HepG2 (cell line): ENCODE results near the gene SHISA5. TPM values are rescaled to one million over a fixed set of nuclear protein-coding genes. Genes with fewer than 3 reads are reported as not detected.

Experiments
- ATF7 ChIP-seq, 2 experiments: fragments of 450-650 bp in 1 of 2; sonication (generic) in 1 of 2; formaldehyde crosslinking in 1 of 2; IDR thresholded peaks; 2 replicates each; pipeline versions ENCODE4 v1.4.0 to v1.6.1; 2016 to 2020; ENCODE audit warnings: antibody characterized with exemption in 1 of 2, mild to moderate bottlenecking in 1 of 2, missing genetic modification reagents in 1 of 2
- HNF4G ChIP-seq, 2 experiments: sonication (generic) in 1 of 2; formaldehyde crosslinking in 1 of 2; IDR thresholded peaks; 2 replicates each; pipeline versions ENCODE4 v1.4.0 to v1.6.1; 2011 to 2020; ENCODE audit warnings: borderline replicate concordance in 2 of 2, low read depth in 2 of 2, mild to moderate bottlenecking in 2 of 2, low read length in 1 of 2, missing genetic modification reagents in 1 of 2, moderate library complexity in 1 of 2
- KAT8 ChIP-seq: IDR thresholded peaks from 2 replicates; pipeline ENCODE4 v1.6.1; 2016; ENCODE audit warnings: missing genetic modification reagents, missing compliant biosample characterization
- NAIF1 ChIP-seq: sonication (generic); formaldehyde crosslinking; IDR thresholded peaks from 2 replicates; pipeline ENCODE4 v1.5.0; 2020; ENCODE audit warnings: mild to moderate bottlenecking, missing genetic modification reagents, borderline replicate concordance
- PTBP1 ChIP-seq: fragments of 200-400 bp; formaldehyde crosslinking; IDR thresholded peaks from 2 replicates; pipeline ENCODE4 v1.6.1; 2018; ENCODE audit warnings: low read length, low read depth; ENCODE audit not compliant: poor library complexity, severe bottlenecking
- RBM39 ChIP-seq: fragments of 200-400 bp; formaldehyde crosslinking; IDR thresholded peaks from one replicate; pipeline ENCODE4 v1.6.1; 2018; ENCODE audit warnings: antibody characterized with exemption, mild to moderate bottlenecking, low read depth, low read length; ENCODE audit not compliant: poor library complexity, severe bottlenecking
- SIX4 ChIP-seq: sonication (generic); formaldehyde crosslinking; IDR thresholded peaks from 2 replicates; pipeline ENCODE4 v1.4.0; 2020; ENCODE audit warnings: missing genetic modification reagents
- TEAD3 ChIP-seq: optimal IDR thresholded peaks from 2 replicates; pipeline ENCODE3; 2016; ENCODE audit warnings: borderline replicate concordance
- TP53 ChIP-seq: sonication (generic); formaldehyde crosslinking; conservative IDR thresholded peaks from 2 replicates; pipeline ENCODE4 v1.4.0; 2020; ENCODE audit warnings: missing genetic modification reagents
- ZMYM4 ChIP-seq: sonication (generic); formaldehyde crosslinking; IDR thresholded peaks from 2 replicates; pipeline ENCODE4 v1.8.1; 2023; ENCODE audit warnings: mild to moderate bottlenecking, missing genetic modification reagents
- ZNF329 ChIP-seq: sonication (generic); formaldehyde crosslinking; IDR thresholded peaks from 2 replicates; pipeline ENCODE4 v1.9.0; 2021; ENCODE audit warnings: low read depth, mild to moderate bottlenecking, missing genetic modification reagents
- ZNF333 ChIP-seq: sonication (generic); formaldehyde crosslinking; IDR thresholded peaks from 2 replicates; pipeline ENCODE4 v1.4.0; 2020; ENCODE audit warnings: mild to moderate bottlenecking, missing genetic modification reagents, borderline replicate concordance
- ZNF607 ChIP-seq: sonication (generic); formaldehyde crosslinking; IDR thresholded peaks from 2 replicates; pipeline ENCODE4 v1.5.1; 2020; ENCODE audit warnings: missing genetic modification reagents, mild to moderate bottlenecking, borderline replicate concordance
- ZNF629 ChIP-seq: sonication (generic); formaldehyde crosslinking; conservative IDR thresholded peaks from 2 replicates; pipeline ENCODE4 v1.5.0; 2020; ENCODE audit warnings: missing genetic modification reagents
- ZNF768 ChIP-seq: sonication (generic); formaldehyde crosslinking; IDR thresholded peaks from 2 replicates; pipeline ENCODE4 v1.4.0; 2020; ENCODE audit warnings: missing genetic modification reagents
- polyA plus RNA-seq, 8 experiments: library from polyadenylated mRNA; depleted of rRNA in 3 of 8; stranded (reverse) in 7 of 8; unstranded in 1 of 8; fragments of >200 nt; fragmentation: Illumina TruSeq in 4 of 8; extraction: Trizol in 4 of 8; gene quantifications; 2 replicates each; pipeline versions ENCODE4 v1.2.1 to v1.2.3, GENCODE V29; 2011 to 2016; ENCODE audit warnings: low read depth in 4 of 8, missing spikeins in 1 of 8, mixed read lengths in 1 of 8; ENCODE audit not compliant: insufficient read depth in 1 of 8
- total RNA-seq, 5 experiments: library from RNA; depleted of rRNA; stranded (reverse); fragments of >200 nt; fragmentation: Illumina TruSeq; extraction: Trizol; gene quantifications; 2 replicates each; pipeline ENCODE4 v1.2.3, GENCODE V29; 2016; ENCODE audit warnings: low read depth in 1 of 5
- TF ChIP-seq, protein P1 (sequence below): sonication (generic); formaldehyde crosslinking; conservative IDR thresholded peaks from 2 replicates; pipeline ENCODE4 v1.8.0; 2022; ENCODE audit warnings: mild to moderate bottlenecking, moderate library complexity, missing genetic modification reagents
- TF ChIP-seq, protein P2 (sequence below): sonication (generic); formaldehyde crosslinking; IDR thresholded peaks from 2 replicates; pipeline ENCODE4 v1.5.0; 2020; ENCODE audit warnings: mild to moderate bottlenecking, missing genetic modification reagents, borderline replicate concordance
- TF ChIP-seq, protein P3 (sequence below): sonication (generic); formaldehyde crosslinking; IDR thresholded peaks from 2 replicates; pipeline ENCODE4 v1.5.0; 2020; ENCODE audit warnings: missing genetic modification reagents

Gene SHISA5
- total and polyA plus RNA-seq, 2 of the 13 experiments (the other 11 are each of a cell fraction or from before 2014, with no cell fraction given), result 75.8 to 91.4 TPM

DNA sequence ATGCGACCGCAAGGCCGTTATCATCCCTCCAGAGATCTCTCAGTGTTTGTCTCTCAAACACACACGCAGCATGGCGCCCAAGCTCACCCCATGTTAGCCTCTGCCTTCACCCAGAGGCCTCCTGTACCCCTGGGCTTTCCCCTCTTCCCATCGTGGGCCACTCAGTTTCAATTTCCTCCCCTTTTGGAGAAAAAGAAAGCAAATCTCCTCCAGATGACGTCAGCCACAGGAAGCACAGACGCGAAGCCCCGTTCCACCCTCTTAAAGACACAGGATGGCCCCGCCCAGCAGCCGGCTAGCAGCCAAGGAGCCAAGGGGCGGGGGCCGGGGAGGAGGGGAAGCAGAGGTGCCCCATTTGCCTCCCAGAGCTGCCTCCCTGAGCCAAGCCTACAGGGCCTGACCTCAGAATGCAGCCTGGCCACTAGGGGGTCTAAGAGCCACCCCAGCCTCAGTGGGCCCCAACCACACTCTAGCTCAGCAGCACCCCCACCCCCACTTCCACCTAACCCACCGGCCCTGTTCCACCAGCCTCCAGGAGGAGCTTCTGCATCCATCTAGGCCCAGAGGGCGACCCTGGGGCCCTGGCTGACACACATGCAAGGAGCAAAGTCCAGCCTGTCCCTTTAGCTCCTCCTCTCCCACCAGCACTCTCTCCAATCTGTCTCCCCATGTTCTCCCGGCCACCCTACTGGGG, 30.9 kb downstream of the SHISA5 start (continued):
- TF ChIP-seq, protein P1, sequence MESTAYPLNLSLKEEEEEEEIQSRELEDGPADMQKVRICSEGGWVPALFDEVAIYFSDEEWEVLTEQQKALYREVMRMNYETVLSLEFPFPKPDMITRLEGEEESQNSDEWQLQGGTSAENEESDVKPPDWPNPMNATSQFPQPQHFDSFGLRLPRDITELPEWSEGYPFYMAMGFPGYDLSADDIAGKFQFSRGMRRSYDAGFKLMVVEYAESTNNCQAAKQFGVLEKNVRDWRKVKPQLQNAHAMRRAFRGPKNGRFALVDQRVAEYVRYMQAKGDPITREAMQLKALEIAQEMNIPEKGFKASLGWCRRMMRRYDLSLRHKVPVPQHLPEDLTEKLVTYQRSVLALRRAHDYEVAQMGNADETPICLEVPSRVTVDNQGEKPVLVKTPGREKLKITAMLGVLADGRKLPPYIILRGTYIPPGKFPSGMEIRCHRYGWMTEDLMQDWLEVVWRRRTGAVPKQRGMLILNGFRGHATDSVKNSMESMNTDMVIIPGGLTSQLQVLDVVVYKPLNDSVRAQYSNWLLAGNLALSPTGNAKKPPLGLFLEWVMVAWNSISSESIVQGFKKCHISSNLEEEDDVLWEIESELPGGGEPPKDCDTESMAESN (CRISPR knock-in tag), result no peak
- TF ChIP-seq ATF7 (IDR thresholded peaks at IDR 0.05) (peak; percentile 91), ATF7 (CRISPR knock-in tag; IDR thresholded peaks at IDR 0.05) (peak; percentile 87), TP53 (CRISPR knock-in tag) (no peak), TEAD3 (CRISPR knock-in tag) (peak; percentile 41), NAIF1 (CRISPR knock-in tag) (no peak), PTBP1 (peak; percentile 41), HNF4G (IDR thresholded peaks at IDR 0.05; ENCODE audit: borderline replicate concordance, low read depth, low read length) (peak; percentile 96), HNF4G (CRISPR knock-in tag; IDR thresholded peaks at IDR 0.05; ENCODE audit: borderline replicate concordance, low read depth) (peak; percentile 95), ZNF329 (CRISPR knock-in tag) (no peak; the same call in 1 of the 2 replicates), KAT8 (CRISPR knock-in tag) (peak; percentile 68; the same call in 1 of the 2 replicates), RBM39 (peak; percentile 65), ZNF607 (CRISPR knock-in tag) (peak; percentile 77; the same call in 1 of the 2 replicates), ZNF768 (CRISPR knock-in tag) (peak; percentile 21; the same call in 1 of the 2 replicates), ZNF629 (no peak), SIX4 (CRISPR knock-in tag) (0 out of 2 replicates have a peak, but pooled peaks have one; percentile 19), ZMYM4 (CRISPR knock-in tag) (peak; percentile 90), ZNF333 (CRISPR knock-in tag) (no peak)
- TF ChIP-seq, protein P2, sequence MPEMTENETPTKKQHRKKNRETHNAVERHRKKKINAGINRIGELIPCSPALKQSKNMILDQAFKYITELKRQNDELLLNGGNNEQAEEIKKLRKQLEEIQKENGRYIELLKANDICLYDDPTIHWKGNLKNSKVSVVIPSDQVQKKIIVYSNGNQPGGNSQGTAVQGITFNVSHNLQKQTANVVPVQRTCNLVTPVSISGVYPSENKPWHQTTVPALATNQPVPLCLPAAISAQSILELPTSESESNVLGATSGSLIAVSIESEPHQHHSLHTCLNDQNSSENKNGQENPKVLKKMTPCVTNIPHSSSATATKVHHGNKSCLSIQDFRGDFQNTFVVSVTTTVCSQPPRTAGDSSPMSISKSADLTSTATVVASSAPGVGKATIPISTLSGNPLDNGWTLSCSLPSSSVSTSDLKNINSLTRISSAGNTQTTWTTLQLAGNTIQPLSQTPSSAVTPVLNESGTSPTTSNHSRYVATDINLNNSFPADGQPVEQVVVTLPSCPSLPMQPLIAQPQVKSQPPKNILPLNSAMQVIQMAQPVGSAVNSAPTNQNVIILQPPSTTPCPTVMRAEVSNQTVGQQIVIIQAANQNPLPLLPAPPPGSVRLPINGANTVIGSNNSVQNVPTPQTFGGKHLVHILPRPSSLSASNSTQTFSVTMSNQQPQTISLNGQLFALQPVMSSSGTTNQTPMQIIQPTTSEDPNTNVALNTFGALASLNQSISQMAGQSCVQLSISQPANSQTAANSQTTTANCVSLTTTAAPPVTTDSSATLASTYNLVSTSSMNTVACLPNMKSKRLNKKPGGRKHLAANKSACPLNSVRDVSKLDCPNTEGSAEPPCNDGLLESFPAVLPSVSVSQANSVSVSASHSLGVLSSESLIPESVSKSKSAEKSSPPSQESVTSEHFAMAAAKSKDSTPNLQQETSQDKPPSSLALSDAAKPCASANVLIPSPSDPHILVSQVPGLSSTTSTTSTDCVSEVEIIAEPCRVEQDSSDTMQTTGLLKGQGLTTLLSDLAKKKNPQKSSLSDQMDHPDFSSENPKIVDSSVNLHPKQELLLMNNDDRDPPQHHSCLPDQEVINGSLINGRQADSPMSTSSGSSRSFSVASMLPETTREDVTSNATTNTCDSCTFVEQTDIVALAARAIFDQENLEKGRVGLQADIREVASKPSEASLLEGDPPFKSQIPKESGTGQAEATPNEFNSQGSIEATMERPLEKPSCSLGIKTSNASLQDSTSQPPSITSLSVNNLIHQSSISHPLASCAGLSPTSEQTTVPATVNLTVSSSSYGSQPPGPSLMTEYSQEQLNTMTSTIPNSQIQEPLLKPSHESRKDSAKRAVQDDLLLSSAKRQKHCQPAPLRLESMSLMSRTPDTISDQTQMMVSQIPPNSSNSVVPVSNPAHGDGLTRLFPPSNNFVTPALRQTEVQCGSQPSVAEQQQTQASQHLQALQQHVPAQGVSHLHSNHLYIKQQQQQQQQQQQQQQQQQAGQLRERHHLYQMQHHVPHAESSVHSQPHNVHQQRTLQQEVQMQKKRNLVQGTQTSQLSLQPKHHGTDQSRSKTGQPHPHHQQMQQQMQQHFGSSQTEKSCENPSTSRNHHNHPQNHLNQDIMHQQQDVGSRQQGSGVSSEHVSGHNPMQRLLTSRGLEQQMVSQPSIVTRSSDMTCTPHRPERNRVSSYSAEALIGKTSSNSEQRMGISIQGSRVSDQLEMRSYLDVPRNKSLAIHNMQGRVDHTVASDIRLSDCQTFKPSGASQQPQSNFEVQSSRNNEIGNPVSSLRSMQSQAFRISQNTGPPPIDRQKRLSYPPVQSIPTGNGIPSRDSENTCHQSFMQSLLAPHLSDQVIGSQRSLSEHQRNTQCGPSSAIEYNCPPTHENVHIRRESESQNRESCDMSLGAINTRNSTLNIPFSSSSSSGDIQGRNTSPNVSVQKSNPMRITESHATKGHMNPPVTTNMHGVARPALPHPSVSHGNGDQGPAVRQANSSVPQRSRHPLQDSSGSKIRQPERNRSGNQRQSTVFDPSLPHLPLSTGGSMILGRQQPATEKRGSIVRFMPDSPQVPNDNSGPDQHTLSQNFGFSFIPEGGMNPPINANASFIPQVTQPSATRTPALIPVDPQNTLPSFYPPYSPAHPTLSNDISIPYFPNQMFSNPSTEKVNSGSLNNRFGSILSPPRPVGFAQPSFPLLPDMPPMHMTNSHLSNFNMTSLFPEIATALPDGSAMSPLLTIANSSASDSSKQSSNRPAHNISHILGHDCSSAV (CRISPR knock-in tag), result no peak
- TF ChIP-seq, protein P3, sequence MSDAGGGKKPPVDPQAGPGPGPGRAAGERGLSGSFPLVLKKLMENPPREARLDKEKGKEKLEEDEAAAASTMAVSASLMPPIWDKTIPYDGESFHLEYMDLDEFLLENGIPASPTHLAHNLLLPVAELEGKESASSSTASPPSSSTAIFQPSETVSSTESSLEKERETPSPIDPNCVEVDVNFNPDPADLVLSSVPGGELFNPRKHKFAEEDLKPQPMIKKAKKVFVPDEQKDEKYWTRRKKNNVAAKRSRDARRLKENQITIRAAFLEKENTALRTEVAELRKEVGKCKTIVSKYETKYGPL (CRISPR knock-in tag), result no peak
